ENCODE data around the gene NKAIN2. TPM values are rescaled to one million over a fixed set of nuclear protein-coding genes. Genes with fewer than 3 reads are reported as not detected.

The NKAIN2 gene
- total RNA-seq, 2 donors from 2014 or later = 0.29 TPM; not detected in 1

DNA sequence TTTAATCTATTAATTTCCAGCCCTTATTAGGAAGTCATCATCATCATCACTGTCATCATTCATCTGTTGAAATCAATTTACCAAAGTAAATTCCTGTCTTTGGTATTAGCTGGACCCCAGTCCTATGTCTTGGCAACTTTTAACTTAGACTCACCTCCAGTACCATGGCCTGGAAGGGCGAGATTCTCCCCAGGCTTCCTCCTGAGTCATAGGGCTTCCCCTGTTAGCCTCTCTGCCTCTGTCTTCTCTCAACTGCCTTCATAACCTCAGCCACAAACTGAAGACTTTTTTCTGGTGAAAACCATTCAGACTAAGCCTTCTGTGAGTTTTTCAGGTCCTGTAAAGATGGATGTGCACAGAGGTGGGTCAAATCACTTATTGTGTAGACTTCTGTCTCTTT, 95.0 kb downstream of the NKAIN2 start:
- H3K9ac ChIP-seq (ENCODE audit: extremely low read depth, low read length, poor library complexity, severe bottlenecking) = no peak overlapping the region
- no peaks in the 10 kb centered on the region for H3K9me3 ChIP-seq (ENCODE audit: control insufficient read depth, low read length)
- H3K4me3 Mint-ChIP-seq = no peak overlapping the region
- no peaks in the 10 kb centered on the region for H3K27me3 ChIP-seq (ENCODE audit: control insufficient read depth, insufficient read depth, low read length, poor library complexity, severe bottlenecking)
- H3K4me1 Mint-ChIP-seq = no peaks in the 10 kb centered on the region
- H3K27me3 Mint-ChIP-seq (ENCODE audit: insufficient read depth) = peaks cover 26% of the 10 kb centered on the region
- H3K9me3 Mint-ChIP-seq = no peaks in the 10 kb centered on the region
- H3K4me1 ChIP-seq (ENCODE audit: control insufficient read depth, insufficient read depth, low read length) = no peaks in the 10 kb centered on the region
- H3K4me3 ChIP-seq (ENCODE audit: low read length) = no peak overlapping the region
- no peak overlapping the region for H3K27ac ChIP-seq (ENCODE audit: low read depth, low read length)
- TF ChIP-seq, protein P1, sequence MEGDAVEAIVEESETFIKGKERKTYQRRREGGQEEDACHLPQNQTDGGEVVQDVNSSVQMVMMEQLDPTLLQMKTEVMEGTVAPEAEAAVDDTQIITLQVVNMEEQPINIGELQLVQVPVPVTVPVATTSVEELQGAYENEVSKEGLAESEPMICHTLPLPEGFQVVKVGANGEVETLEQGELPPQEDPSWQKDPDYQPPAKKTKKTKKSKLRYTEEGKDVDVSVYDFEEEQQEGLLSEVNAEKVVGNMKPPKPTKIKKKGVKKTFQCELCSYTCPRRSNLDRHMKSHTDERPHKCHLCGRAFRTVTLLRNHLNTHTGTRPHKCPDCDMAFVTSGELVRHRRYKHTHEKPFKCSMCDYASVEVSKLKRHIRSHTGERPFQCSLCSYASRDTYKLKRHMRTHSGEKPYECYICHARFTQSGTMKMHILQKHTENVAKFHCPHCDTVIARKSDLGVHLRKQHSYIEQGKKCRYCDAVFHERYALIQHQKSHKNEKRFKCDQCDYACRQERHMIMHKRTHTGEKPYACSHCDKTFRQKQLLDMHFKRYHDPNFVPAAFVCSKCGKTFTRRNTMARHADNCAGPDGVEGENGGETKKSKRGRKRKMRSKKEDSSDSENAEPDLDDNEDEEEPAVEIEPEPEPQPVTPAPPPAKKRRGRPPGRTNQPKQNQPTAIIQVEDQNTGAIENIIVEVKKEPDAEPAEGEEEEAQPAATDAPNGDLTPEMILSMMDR (conservative IDR thresholded peaks at IDR 0.05) = no peak
- 88% methylated on average over 1 of the region's 1 CpG; no CpG with 5 or more reads in 1 of the 2 experiments for WGBS, 2 experiments (ENCODE audit: insufficient coverage in 1 of 2, insufficient read length in 1 of 2)
- H3K36me3 Mint-ChIP-seq (ENCODE audit: low read depth) = no peaks in the 10 kb centered on the region
- DNase-seq = no peak
- H3K36me3 ChIP-seq (ENCODE audit: control insufficient read depth, insufficient read depth, low read length) = no peaks in the 10 kb centered on the region
- H3K27ac Mint-ChIP-seq = no peak overlapping the region

DNA sequence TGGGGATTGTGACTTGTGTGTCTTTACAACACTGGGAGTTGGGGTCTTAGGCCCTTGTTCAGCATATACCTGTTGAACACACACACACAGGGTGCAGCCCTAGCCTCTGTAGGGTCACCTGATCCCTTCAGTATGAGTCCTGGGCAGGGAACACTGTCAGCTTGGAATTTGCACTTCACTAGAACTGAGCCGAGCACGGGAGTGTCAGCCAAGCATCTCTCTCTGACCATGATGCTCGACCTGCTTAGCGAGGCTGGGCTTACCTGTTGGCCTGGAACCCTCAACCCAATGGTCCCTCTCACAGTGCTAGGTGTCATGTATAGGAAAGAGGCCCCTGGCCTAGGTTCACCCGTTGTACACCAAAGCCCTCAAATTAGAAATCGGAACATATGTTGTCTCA, 96.1 kb downstream of the NKAIN2 start:
- TF ChIP-seq, protein P1 (conservative IDR thresholded peaks at IDR 0.05) = no peak
- Mint-ChIP-seq H3K27me3 (ENCODE audit: insufficient read depth) (peaks cover 33% of the 10 kb centered on the region), H3K27ac (no peak overlapping the region), H3K36me3 (ENCODE audit: low read depth) (no peaks in the 10 kb centered on the region), H3K4me3 (no peak overlapping the region), H3K4me1 (no peaks in the 10 kb centered on the region), H3K9me3 (no peaks in the 10 kb centered on the region)
- H3K9ac ChIP-seq (ENCODE audit: extremely low read depth, low read length, poor library complexity, severe bottlenecking) = no peak overlapping the region
- H3K4me3 ChIP-seq (ENCODE audit: low read length) = no peak overlapping the region
- no peaks in the 10 kb centered on the region for H3K9me3 ChIP-seq (ENCODE audit: control insufficient read depth, low read length)
- WGBS, 2 experiments (ENCODE audit: insufficient coverage in 1 of 2, insufficient read length in 1 of 2) = 91% methylated on average over 4 to 6 of the region's 6 CpGs
- no peak overlapping the region for H3K27ac ChIP-seq (ENCODE audit: low read depth, low read length)
- H3K4me1 ChIP-seq (ENCODE audit: control insufficient read depth, insufficient read depth, low read length) = no peaks in the 10 kb centered on the region
- DNase-seq = no peak
- H3K36me3 ChIP-seq (ENCODE audit: control insufficient read depth, insufficient read depth, low read length) = no peaks in the 10 kb centered on the region
- H3K27me3 ChIP-seq (ENCODE audit: control insufficient read depth, insufficient read depth, low read length, poor library complexity, severe bottlenecking) = no peaks in the 10 kb centered on the region

DNA sequence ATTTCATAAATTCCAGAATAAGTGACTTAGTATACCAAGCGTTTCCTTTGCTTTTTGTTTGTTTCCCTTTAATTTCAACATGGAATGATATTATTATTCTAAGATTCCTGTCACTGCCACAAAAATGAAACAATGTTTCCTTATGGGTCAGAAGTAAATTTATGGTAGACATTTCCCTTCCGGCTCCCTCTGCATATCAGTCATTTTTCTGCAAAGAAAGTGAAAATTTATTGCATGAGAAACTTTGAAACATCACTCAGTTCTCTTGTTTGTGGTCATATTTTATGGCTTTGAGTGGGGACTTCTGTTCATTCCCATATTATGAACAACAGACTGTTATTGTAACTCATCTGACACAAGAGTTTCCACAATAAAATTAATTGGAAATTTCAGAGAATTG, 97.8 kb downstream of the NKAIN2 start:
- TF ChIP-seq, protein P1 (conservative IDR thresholded peaks at IDR 0.05) = no peak
- H3K4me1 Mint-ChIP-seq = no peaks in the 10 kb centered on the region
- WGBS, 2 experiments (ENCODE audit: insufficient coverage in 1 of 2, insufficient read length in 1 of 2) = 76% methylated on average over 2 of the region's 2 CpGs; no CpG with 5 or more reads in 1 of the 2 experiments

More for the DNA sequence above, 97.8 kb downstream of the NKAIN2 start:
- no peaks in the 10 kb centered on the region for H3K9me3 ChIP-seq (ENCODE audit: control insufficient read depth, low read length)
- H3K4me1 ChIP-seq (ENCODE audit: control insufficient read depth, insufficient read depth, low read length) = no peaks in the 10 kb centered on the region
- H3K4me3 ChIP-seq (ENCODE audit: low read length) = no peak overlapping the region
- H3K9ac ChIP-seq (ENCODE audit: extremely low read depth, low read length, poor library complexity, severe bottlenecking) = no peak overlapping the region
- no peaks in the 10 kb centered on the region for H3K9me3 Mint-ChIP-seq
- no peaks in the 10 kb centered on the region for H3K36me3 ChIP-seq (ENCODE audit: control insufficient read depth, insufficient read depth, low read length)
- H3K4me3 Mint-ChIP-seq = no peak overlapping the region
- no peaks in the 10 kb centered on the region for H3K27me3 ChIP-seq (ENCODE audit: control insufficient read depth, insufficient read depth, low read length, poor library complexity, severe bottlenecking)
- no peak for DNase-seq
- peaks cover 43% of the 10 kb centered on the region for H3K27me3 Mint-ChIP-seq (ENCODE audit: insufficient read depth)
- no peaks in the 10 kb centered on the region for H3K36me3 Mint-ChIP-seq (ENCODE audit: low read depth)
- no peak overlapping the region for H3K27ac Mint-ChIP-seq
- no peak overlapping the region for H3K27ac ChIP-seq (ENCODE audit: low read depth, low read length)
